Liver (tissue), 9 donors: ENCODE measurements around the gene SNUPN. TPM values are rescaled to one million over a fixed set of nuclear protein-coding genes. Genes with fewer than 3 reads are reported as not detected.

Experiments
- DNase-seq: peaks from one replicate; pipeline ENCODE4 v3.0.0-alpha.2; 2017; ENCODE audit warnings: low spot score
- H3K27ac ChIP-seq, 2 donors: one replicate each; pipeline ENCODE4 v1.7.0; 2013; ENCODE audit warnings: inconsistent platforms in 2 of 2, low read length in 2 of 2, control low read depth in 1 of 2, low read depth in 1 of 2, mild to moderate bottlenecking in 1 of 2
- H3K27me3 ChIP-seq, 4 donors: one replicate each; pipeline versions ENCODE4 v1.6.1 to v1.7.0; 2013; ENCODE audit warnings: low read length in 3 of 4, inconsistent platforms in 1 of 4, mild to moderate bottlenecking in 1 of 4, moderate library complexity in 1 of 4; ENCODE audit not compliant: control insufficient read depth in 4 of 4, insufficient read depth in 4 of 4
- H3K36me3 ChIP-seq, 4 donors: one replicate each; pipeline versions ENCODE4 v1.6.1 to v1.7.0; 2013; ENCODE audit warnings: low read length in 3 of 4, mild to moderate bottlenecking in 3 of 4, low read depth in 1 of 4, moderate library complexity in 1 of 4; ENCODE audit not compliant: control insufficient read depth in 4 of 4, insufficient read depth in 3 of 4
- H3K4me1 ChIP-seq, 4 donors: one replicate each; pipeline versions ENCODE4 v1.6.1 to v1.7.0; 2013; ENCODE audit warnings: low read length in 3 of 4, mild to moderate bottlenecking in 3 of 4, moderate library complexity in 1 of 4; ENCODE audit not compliant: control insufficient read depth in 4 of 4, insufficient read depth in 4 of 4
- H3K4me3 ChIP-seq, 3 donors: one replicate each; pipeline versions ENCODE4 v1.6.1 to v1.7.0; 2013; ENCODE audit warnings: low read length in 3 of 3, control low read depth in 1 of 3, low read depth in 1 of 3, mild to moderate bottlenecking in 1 of 3
- H3K9ac ChIP-seq, 2 donors: one replicate each; pipeline ENCODE4 v1.7.0; 2013; ENCODE audit warnings: low read length in 2 of 2, mild to moderate bottlenecking in 2 of 2, moderate library complexity in 2 of 2, control low read depth in 1 of 2, low read depth in 1 of 2
- H3K9me3 ChIP-seq, 4 donors: one replicate each; pipeline versions ENCODE4 v1.6.1 to v1.7.0; 2013; ENCODE audit warnings: low read length in 3 of 4; ENCODE audit not compliant: control insufficient read depth in 4 of 4
- ATF3 ChIP-seq: IDR thresholded peaks from 2 replicates; pipeline ENCODE4 v1.6.1; 2016; ENCODE audit warnings: antibody characterized with exemption
- EGR1 ChIP-seq, 2 donors: IDR thresholded peaks; 2 replicates each; pipeline ENCODE4 v1.6.1; 2016 to 2018; ENCODE audit warnings: antibody characterized with exemption in 2 of 2, low read depth in 2 of 2
- FOXA1 ChIP-seq: IDR thresholded peaks from 2 replicates; pipeline ENCODE4 v1.6.1; 2016; ENCODE audit warnings: antibody characterized with exemption
- FOXA2 ChIP-seq: IDR thresholded peaks from 2 replicates; pipeline ENCODE4 v1.6.1; 2016; ENCODE audit warnings: antibody characterized with exemption
- GABPA ChIP-seq, 2 donors: IDR thresholded peaks in 1 of 2; conservative IDR thresholded peaks in 1 of 2; 2 replicates each; pipeline ENCODE4 v1.6.1; 2016; ENCODE audit warnings: antibody characterized with exemption in 2 of 2, mild to moderate bottlenecking in 1 of 2, moderate library complexity in 1 of 2
- HNF4A ChIP-seq, 2 donors: conservative IDR thresholded peaks; 2 replicates each; pipeline ENCODE4 v1.6.1; 2016; ENCODE audit warnings: antibody characterized with exemption in 2 of 2, mild to moderate bottlenecking in 2 of 2
- HNF4G ChIP-seq: IDR thresholded peaks from 2 replicates; pipeline ENCODE4 v1.6.1; 2016; ENCODE audit warnings: antibody characterized with exemption
- JUND ChIP-seq, 2 donors: IDR thresholded peaks; 2 replicates each; pipeline ENCODE4 v1.6.1; 2016; ENCODE audit warnings: antibody characterized with exemption in 2 of 2
- NR2F2 ChIP-seq: IDR thresholded peaks from 2 replicates; pipeline ENCODE4 v1.6.1; 2016; ENCODE audit warnings: antibody characterized with exemption
- RAD21 ChIP-seq, 2 donors: IDR thresholded peaks; 2 replicates each; pipeline ENCODE4 v1.6.1; 2016; ENCODE audit warnings: antibody characterized with exemption in 2 of 2, mild to moderate bottlenecking in 2 of 2
- RXRA ChIP-seq, 2 donors: IDR thresholded peaks; 2 replicates each; pipeline ENCODE4 v1.6.1; 2017 to 2018; ENCODE audit warnings: antibody characterized with exemption in 2 of 2, mild to moderate bottlenecking in 1 of 2
- SP1 ChIP-seq: IDR thresholded peaks from 2 replicates; pipeline ENCODE4 v1.6.1; 2018; ENCODE audit warnings: antibody characterized with exemption, mild to moderate bottlenecking
- TAF1 ChIP-seq: conservative IDR thresholded peaks from 2 replicates; pipeline ENCODE4 v1.6.1; 2016; ENCODE audit warnings: antibody characterized with exemption, mild to moderate bottlenecking
- YY1 ChIP-seq: IDR thresholded peaks from 2 replicates; pipeline ENCODE4 v1.6.1; 2016; ENCODE audit warnings: antibody characterized with exemption, mild to moderate bottlenecking
- ZBTB33 ChIP-seq: IDR thresholded peaks from 2 replicates; pipeline ENCODE4 v1.6.1; 2016; ENCODE audit warnings: antibody characterized with exemption
- WGBS: extraction: QIAGEN DNeasy Blood & Tissue Kit; methylation state at CpG from one replicate; pipeline ENCODE4 v1.1.7; 2013; 5-methylcytosine and 5-hydroxymethylcytosine counted together
- polyA plus RNA-seq, 2 donors: library from polyadenylated mRNA; stranded (reverse) in 1 of 2; unstranded in 1 of 2; fragments of 200-250 nt in 1 of 2; fragments of >200 nt in 1 of 2; fragmentation: Nextera tagmentation in 1 of 2; extraction: Ambion mirVana in 1 of 2; gene quantifications; one replicate each; pipeline versions ENCODE4 v1.2.1 to v1.2.3, GENCODE V29; 2013 to 2015
- total RNA-seq, 2 donors: library from RNA; depleted of rRNA; stranded (reverse); fragments of >200 nt; gene quantifications; one replicate each; pipeline ENCODE4 v1.2.3, GENCODE V29; 2014
- TF ChIP-seq, protein P1 (sequence below): fragments of 150-350 bp; IDR thresholded peaks from 2 replicates; pipeline ENCODE4 v1.5.1; 2017; ENCODE audit warnings: improper control_type of control experiment, low read depth, low read length; ENCODE audit not compliant: missing input control
- TF ChIP-seq, protein P2 (sequence below): IDR thresholded peaks from 2 replicates; pipeline ENCODE4 v1.6.1; 2016; ENCODE audit warnings: antibody characterized with exemption
- TF ChIP-seq, protein P3 (sequence below): IDR thresholded peaks from 2 replicates; pipeline ENCODE4 v1.6.1; 2016; ENCODE audit warnings: antibody characterized with exemption, mild to moderate bottlenecking
- donor health status: healthy.
- donor health status: healthy.
- donor health status: healthy.
- donor health status: healthy.
- donor health status: healthy.

The SNUPN gene
- total and polyA plus RNA-seq, 4 donors, result 7.8 to 13.2 (median 12.1) TPM

GRCh38 chr15:75573648-75574384 lies 51.7 kb downstream of the SNUPN start:
- H3K9ac ChIP-seq, result no peak overlapping the region
- TF ChIP-seq, protein P1, sequence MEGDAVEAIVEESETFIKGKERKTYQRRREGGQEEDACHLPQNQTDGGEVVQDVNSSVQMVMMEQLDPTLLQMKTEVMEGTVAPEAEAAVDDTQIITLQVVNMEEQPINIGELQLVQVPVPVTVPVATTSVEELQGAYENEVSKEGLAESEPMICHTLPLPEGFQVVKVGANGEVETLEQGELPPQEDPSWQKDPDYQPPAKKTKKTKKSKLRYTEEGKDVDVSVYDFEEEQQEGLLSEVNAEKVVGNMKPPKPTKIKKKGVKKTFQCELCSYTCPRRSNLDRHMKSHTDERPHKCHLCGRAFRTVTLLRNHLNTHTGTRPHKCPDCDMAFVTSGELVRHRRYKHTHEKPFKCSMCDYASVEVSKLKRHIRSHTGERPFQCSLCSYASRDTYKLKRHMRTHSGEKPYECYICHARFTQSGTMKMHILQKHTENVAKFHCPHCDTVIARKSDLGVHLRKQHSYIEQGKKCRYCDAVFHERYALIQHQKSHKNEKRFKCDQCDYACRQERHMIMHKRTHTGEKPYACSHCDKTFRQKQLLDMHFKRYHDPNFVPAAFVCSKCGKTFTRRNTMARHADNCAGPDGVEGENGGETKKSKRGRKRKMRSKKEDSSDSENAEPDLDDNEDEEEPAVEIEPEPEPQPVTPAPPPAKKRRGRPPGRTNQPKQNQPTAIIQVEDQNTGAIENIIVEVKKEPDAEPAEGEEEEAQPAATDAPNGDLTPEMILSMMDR, result no peak
- TF ChIP-seq YY1 (no peak), RXRA (IDR thresholded peaks at IDR 0.05) (no peak), EGR1 (IDR thresholded peaks at IDR 0.05; ENCODE audit: low read depth in 2 of 2) (no peak), TAF1 (no peak), RAD21 (IDR thresholded peaks at IDR 0.05) (no peak), HNF4A (conservative IDR thresholded peaks at IDR 0.05) (no peak), FOXA2 (no peak), ATF3 (no peak), HNF4G (no peak), GABPA (IDR thresholded peaks at IDR 0.05 in 1 of 2, conservative IDR thresholded peaks at IDR 0.05 in 1 of 2) (no peak), NR2F2 (no peak)
- TF ChIP-seq, protein P2, sequence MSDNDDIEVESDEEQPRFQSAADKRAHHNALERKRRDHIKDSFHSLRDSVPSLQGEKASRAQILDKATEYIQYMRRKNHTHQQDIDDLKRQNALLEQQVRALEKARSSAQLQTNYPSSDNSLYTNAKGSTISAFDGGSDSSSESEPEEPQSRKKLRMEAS, result no peak
- 96% methylated on average over 5 of the region's 5 CpGs for WGBS
- H3K4me1 ChIP-seq, result peaks cover 5 to 11% (median 7%) of the 10 kb centered on the region in 4 donors
- H3K36me3 ChIP-seq, result no peaks in the 10 kb centered on the region
- no peak for DNase-seq
- H3K27ac ChIP-seq, result no peak overlapping the region
- no peaks in the 10 kb centered on the region for H3K27me3 ChIP-seq
- H3K9me3 ChIP-seq, result no peaks in the 10 kb centered on the region
- no peak overlapping the region for H3K4me3 ChIP-seq

DNA sequence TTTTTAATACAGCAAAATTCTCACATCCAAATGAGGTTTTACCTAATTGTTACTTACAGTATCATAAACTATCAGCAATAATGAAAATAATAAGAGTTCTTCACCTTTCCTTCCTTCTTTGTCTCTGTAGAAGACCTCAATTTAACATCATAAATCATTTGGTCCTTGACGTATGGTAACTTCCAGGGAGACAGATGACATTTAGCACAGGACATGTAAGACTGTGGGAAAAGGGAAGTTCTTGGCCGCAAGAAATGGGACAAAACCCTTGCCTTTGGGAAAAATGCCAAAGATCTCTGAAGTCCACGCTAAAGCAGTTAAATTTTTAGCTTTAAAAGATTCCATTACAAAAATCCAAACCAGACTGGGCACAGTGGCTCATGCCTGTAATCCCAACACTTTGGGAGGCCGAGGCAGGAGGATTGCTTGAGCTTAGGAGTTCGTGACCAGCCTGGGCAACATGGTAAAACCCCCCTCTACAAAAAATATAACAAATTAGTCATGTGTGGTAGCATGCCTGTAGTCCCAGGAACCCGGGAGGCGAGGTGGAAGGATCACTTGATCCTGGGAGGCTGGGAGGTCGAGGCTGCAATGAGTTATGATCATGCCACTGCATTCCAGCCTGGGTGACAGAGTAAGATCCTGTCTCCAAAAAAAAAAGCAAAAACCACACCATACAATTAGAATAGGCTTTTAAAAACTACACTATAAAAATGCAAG lies 55.2 kb downstream of the SNUPN start:
- Histone ChIP-seq H3K27ac (no peak overlapping the region), H3K9me3 (no peaks in the 10 kb centered on the region), H3K4me1 (no peaks in the 10 kb centered on the region), H3K9ac (no peak overlapping the region), H3K36me3 (no peaks in the 10 kb centered on the region), H3K27me3 (no peaks in the 10 kb centered on the region), H3K4me3 (no peak overlapping the region)
- 80% methylated on average over 8 of the region's 8 CpGs for WGBS
- no peak for DNase-seq
- TF ChIP-seq HNF4G (no peak), SP1 (no peak), FOXA1 (no peak), EGR1 (IDR thresholded peaks at IDR 0.05; ENCODE audit: low read depth in 2 of 2) (no peak), GABPA (IDR thresholded peaks at IDR 0.05 in 1 of 2, conservative IDR thresholded peaks at IDR 0.05 in 1 of 2) (no peak), ZBTB33 (no peak), JUND (IDR thresholded peaks at IDR 0.05) (no peak), ATF3 (no peak), YY1 (no peak), HNF4A (conservative IDR thresholded peaks at IDR 0.05) (no peak), NR2F2 (no peak), RXRA (IDR thresholded peaks at IDR 0.05) (no peak)
- TF ChIP-seq, protein P3, sequence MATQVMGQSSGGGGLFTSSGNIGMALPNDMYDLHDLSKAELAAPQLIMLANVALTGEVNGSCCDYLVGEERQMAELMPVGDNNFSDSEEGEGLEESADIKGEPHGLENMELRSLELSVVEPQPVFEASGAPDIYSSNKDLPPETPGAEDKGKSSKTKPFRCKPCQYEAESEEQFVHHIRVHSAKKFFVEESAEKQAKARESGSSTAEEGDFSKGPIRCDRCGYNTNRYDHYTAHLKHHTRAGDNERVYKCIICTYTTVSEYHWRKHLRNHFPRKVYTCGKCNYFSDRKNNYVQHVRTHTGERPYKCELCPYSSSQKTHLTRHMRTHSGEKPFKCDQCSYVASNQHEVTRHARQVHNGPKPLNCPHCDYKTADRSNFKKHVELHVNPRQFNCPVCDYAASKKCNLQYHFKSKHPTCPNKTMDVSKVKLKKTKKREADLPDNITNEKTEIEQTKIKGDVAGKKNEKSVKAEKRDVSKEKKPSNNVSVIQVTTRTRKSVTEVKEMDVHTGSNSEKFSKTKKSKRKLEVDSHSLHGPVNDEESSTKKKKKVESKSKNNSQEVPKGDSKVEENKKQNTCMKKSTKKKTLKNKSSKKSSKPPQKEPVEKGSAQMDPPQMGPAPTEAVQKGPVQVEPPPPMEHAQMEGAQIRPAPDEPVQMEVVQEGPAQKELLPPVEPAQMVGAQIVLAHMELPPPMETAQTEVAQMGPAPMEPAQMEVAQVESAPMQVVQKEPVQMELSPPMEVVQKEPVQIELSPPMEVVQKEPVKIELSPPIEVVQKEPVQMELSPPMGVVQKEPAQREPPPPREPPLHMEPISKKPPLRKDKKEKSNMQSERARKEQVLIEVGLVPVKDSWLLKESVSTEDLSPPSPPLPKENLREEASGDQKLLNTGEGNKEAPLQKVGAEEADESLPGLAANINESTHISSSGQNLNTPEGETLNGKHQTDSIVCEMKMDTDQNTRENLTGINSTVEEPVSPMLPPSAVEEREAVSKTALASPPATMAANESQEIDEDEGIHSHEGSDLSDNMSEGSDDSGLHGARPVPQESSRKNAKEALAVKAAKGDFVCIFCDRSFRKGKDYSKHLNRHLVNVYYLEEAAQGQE, result no peak
- TF ChIP-seq, protein P2, result no peak
- TF ChIP-seq, protein P1, result no peak
